ENCODE data around the gene BICC1. TPM values are rescaled to one million over a fixed set of nuclear protein-coding genes. Genes with fewer than 3 reads are reported as not detected.

The BICC1 gene
- total and polyA plus RNA-seq, 2 of the 13 experiments (the other 11 are each of a cell fraction or from before 2014, with no cell fraction given) = 0.18 to 1.5 TPM

GRCh38 chr10:58556516-58557165 is 44.0 kb downstream of the BICC1 start (continued):
- TF ChIP-seq, protein P1, sequence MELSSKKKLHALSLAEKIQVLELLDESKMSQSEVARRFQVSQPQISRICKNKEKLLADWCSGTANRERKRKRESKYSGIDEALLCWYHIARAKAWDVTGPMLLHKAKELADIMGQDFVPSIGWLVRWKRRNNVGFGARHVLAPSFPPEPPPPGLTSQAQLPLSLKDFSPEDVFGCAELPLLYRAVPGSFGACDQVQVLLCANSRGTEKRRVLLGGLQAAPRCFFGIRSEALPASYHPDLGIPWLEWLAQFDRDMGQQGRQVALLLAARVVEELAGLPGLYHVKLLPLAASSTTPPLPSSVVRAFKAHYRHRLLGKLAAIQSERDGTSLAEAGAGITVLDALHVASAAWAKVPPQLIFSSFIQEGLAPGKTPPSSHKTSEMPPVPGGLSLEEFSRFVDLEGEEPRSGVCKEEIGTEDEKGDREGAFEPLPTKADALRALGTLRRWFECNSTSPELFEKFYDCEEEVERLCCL (CRISPR knock-in tag; IDR thresholded peaks at IDR 0.05; ENCODE audit: borderline replicate concordance) = no peak
- no peak for TF ChIP-seq ZNF10 (CRISPR knock-in tag; IDR thresholded peaks at IDR 0.05; ENCODE audit: borderline replicate concordance, low read depth)
- no peak for TF ChIP-seq RFX1 (IDR thresholded peaks at IDR 0.05)
- no peak for TF ChIP-seq RXRB (CRISPR knock-in tag; IDR thresholded peaks at IDR 0.05; ENCODE audit: borderline replicate concordance)
- TF ChIP-seq NFKB2 (CRISPR knock-in tag; IDR thresholded peaks at IDR 0.05; ENCODE audit: borderline replicate concordance) = no peak
- TF ChIP-seq ZNF672 (CRISPR knock-in tag; IDR thresholded peaks at IDR 0.05) = no peak
- no peak for TF ChIP-seq ZFP82 (CRISPR knock-in tag; IDR thresholded peaks at IDR 0.05; ENCODE audit: borderline replicate concordance)
- TF ChIP-seq SKIL (CRISPR knock-in tag; IDR thresholded peaks at IDR 0.05; ENCODE audit: borderline replicate concordance) = no peak

DNA sequence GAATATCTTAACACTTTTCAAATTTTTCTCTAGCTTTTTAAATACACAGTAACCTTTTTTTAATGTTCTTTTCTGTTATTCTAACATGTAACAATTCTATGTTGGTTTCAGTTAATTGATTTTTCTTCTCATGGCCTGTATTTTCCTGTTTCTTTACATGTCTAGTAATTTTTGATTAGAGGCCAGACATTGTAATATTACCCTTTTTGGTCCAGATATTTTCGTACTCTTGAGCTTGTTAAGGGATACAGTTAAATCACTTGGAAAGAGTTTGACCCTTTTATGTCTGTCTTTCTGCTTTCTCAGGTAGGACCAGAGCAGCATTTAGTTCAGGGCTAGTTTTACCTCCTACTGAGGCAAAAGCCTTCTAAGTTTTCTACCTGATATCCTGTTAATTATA is 45.0 kb downstream of the BICC1 start:
- ChIA-PET CTCF (ENCODE audit: low intra/inter-chr PET ratio, low total read pairs) (no interaction called here), POLR2A (no interaction called here)
- Histone ChIP-seq H2AFZ (ENCODE audit: low read length) (no peak overlapping the region), H3K79me2 (ENCODE audit: insufficient read depth, low read length) (no peaks in the 10 kb centered on the region), H4K20me1 (ENCODE audit: insufficient read depth, low read length) (no peaks in the 10 kb centered on the region), H3K9ac (ENCODE audit: insufficient read depth, low read depth, low read length) (no peak overlapping the region), H3K36me3 (replicated peaks in 1 of 2; ENCODE audit: control insufficient read depth in 1 of 2, insufficient read depth in 2 of 2, low read length in 2 of 2) (no peaks in the 10 kb centered on the region), H3K4me3 (replicated peaks in 1 of 3; ENCODE audit: insufficient read depth in 1 of 3, low read depth in 2 of 3, low read length in 3 of 3) (no peak overlapping the region), H3K9me3 (ENCODE audit: low read length) (peaks cover 25% of the 10 kb centered on the region; the same call in 1 of the 2 replicates), H3K4me1 (ENCODE audit: insufficient read depth, low read length) (peaks cover 40% of the 10 kb centered on the region), H3K27ac (ENCODE audit: extremely low read length, insufficient read depth, low read length) (no peak overlapping the region), H3K27me3 (ENCODE audit: control insufficient read depth in 1 of 2, insufficient read depth in 2 of 2, low read length in 2 of 2) (no peaks in the 10 kb centered on the region), H3K4me2 (ENCODE audit: low read depth, low read length) (no peak overlapping the region)
- DNase-seq (ENCODE audit: low spot score) (no peak), ATAC-seq (no peak), FAIRE-seq (no peak)
- in situ Hi-C loops (cut with HindIII; ENCODE audit: extremely low pct_ligation_motif_present, low pct_unique_long_range_greater_than_20kb) (no loop called here), intact Hi-C loops (cut with micrococcal nuclease; ENCODE audit: unreplicated experiment) (no loop called here)
- WGBS (ENCODE audit: low lambda C conversion rate) = 84% methylated on average over 1 of the region's 1 CpG
- no TSS peak for BruUV-seq (replicated peaks)
- TF ChIP-seq FOXM1 (CRISPR knock-in tag; IDR thresholded peaks at IDR 0.05) (no peak), ZNF841 (CRISPR knock-in tag; IDR thresholded peaks at IDR 0.05; ENCODE audit: borderline replicate concordance) (no peak)
- TF ChIP-seq, protein P2, sequence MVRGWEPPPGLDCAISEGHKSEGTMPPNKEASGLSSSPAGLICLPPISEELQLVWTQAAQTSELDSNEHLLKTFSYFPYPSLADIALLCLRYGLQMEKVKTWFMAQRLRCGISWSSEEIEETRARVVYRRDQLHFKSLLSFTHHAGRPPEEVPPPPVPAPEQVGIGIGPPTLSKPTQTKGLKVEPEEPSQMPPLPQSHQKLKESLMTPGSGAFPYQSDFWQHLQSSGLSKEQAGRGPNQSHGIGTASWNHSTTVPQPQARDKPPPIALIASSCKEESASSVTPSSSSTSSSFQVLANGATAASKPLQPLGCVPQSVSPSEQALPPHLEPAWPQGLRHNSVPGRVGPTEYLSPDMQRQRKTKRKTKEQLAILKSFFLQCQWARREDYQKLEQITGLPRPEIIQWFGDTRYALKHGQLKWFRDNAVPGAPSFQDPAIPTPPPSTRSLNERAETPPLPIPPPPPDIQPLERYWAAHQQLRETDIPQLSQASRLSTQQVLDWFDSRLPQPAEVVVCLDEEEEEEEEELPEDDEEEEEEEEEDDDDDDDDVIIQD (CRISPR knock-in tag; IDR thresholded peaks at IDR 0.05; ENCODE audit: low read depth) = no peak
- TF ChIP-seq, protein P3, sequence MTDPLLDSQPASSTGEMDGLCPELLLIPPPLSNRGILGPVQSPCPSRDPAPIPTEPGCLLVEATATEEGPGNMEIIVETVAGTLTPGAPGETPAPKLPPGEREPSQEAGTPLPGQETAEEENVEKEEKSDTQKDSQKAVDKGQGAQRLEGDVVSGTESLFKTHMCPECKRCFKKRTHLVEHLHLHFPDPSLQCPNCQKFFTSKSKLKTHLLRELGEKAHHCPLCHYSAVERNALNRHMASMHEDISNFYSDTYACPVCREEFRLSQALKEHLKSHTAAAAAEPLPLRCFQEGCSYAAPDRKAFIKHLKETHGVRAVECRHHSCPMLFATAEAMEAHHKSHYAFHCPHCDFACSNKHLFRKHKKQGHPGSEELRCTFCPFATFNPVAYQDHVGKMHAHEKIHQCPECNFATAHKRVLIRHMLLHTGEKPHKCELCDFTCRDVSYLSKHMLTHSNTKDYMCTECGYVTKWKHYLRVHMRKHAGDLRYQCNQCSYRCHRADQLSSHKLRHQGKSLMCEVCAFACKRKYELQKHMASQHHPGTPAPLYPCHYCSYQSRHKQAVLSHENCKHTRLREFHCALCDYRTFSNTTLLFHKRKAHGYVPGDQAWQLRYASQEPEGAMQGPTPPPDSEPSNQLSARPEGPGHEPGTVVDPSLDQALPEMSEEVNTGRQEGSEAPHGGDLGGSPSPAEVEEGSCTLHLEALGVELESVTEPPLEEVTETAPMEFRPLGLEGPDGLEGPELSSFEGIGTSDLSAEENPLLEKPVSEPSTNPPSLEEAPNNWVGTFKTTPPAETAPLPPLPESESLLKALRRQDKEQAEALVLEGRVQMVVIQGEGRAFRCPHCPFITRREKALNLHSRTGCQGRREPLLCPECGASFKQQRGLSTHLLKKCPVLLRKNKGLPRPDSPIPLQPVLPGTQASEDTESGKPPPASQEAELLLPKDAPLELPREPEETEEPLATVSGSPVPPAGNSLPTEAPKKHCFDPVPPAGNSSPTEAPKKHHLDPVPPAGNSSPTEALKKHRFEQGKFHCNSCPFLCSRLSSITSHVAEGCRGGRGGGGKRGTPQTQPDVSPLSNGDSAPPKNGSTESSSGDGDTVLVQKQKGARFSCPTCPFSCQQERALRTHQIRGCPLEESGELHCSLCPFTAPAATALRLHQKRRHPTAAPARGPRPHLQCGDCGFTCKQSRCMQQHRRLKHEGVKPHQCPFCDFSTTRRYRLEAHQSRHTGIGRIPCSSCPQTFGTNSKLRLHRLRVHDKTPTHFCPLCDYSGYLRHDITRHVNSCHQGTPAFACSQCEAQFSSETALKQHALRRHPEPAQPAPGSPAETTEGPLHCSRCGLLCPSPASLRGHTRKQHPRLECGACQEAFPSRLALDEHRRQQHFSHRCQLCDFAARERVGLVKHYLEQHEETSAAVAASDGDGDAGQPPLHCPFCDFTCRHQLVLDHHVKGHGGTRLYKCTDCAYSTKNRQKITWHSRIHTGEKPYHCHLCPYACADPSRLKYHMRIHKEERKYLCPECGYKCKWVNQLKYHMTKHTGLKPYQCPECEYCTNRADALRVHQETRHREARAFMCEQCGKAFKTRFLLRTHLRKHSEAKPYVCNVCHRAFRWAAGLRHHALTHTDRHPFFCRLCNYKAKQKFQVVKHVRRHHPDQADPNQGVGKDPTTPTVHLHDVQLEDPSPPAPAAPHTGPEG (CRISPR knock-in tag; IDR thresholded peaks at IDR 0.05) = no peak
